ENCODE data around the gene WNT2. TPM values are rescaled to one million over a fixed set of nuclear protein-coding genes. Genes with fewer than 3 reads are reported as not detected.

Gene WNT2
- total and polyA plus RNA-seq, 2 experiments from 2014 or later: 260 to 378 TPM

DNA sequence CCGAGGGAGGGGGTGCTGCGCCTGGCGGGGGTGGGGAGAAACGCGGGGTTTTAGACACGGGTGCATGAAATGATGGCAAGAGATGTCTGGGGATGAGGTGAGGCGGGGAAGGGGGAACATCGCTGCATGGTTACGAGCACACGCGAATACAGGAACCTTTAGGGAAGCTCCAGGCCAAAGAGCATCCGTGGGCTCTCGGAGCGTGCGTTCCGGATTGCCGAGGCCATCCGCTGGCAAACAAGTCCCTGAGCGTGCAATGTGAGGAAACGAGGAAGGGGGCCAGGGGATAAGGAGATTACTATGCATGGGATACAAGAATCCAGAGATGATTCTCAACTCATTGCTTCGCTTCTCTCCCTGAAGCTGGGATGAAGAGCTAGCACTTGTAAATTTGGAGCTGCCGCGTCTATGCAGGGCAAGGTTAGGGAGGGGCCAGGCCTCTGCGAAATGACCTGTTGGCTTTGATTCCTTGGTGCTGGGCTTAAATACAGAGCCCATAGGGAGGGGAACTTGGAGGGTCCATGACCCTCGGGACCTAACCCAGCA lies 520 bp upstream of the WNT2 start:
- Histone ChIP-seq H3K9me3 (ENCODE audit: low read depth) (no peaks in the 10 kb centered on the region), H3K4me3 (peak overlapping the region; percentile 63), H3K4me1 (ENCODE audit: low read depth) (peaks cover 32% of the 10 kb centered on the region), H3K36me3 (peaks cover 18% of the 10 kb centered on the region), H3K27ac (peak overlapping the region; percentile 93), H3K27me3 (no peaks in the 10 kb centered on the region)
- TF ChIP-seq, protein P1, sequence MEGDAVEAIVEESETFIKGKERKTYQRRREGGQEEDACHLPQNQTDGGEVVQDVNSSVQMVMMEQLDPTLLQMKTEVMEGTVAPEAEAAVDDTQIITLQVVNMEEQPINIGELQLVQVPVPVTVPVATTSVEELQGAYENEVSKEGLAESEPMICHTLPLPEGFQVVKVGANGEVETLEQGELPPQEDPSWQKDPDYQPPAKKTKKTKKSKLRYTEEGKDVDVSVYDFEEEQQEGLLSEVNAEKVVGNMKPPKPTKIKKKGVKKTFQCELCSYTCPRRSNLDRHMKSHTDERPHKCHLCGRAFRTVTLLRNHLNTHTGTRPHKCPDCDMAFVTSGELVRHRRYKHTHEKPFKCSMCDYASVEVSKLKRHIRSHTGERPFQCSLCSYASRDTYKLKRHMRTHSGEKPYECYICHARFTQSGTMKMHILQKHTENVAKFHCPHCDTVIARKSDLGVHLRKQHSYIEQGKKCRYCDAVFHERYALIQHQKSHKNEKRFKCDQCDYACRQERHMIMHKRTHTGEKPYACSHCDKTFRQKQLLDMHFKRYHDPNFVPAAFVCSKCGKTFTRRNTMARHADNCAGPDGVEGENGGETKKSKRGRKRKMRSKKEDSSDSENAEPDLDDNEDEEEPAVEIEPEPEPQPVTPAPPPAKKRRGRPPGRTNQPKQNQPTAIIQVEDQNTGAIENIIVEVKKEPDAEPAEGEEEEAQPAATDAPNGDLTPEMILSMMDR (IDR thresholded peaks at IDR 0.05; ENCODE audit: low read depth, low read length): no peak
- peak; percentile 36 to 42 for DNase-seq (ENCODE audit: low read depth in 1 of 2, low spot score in 1 of 2)

DNA sequence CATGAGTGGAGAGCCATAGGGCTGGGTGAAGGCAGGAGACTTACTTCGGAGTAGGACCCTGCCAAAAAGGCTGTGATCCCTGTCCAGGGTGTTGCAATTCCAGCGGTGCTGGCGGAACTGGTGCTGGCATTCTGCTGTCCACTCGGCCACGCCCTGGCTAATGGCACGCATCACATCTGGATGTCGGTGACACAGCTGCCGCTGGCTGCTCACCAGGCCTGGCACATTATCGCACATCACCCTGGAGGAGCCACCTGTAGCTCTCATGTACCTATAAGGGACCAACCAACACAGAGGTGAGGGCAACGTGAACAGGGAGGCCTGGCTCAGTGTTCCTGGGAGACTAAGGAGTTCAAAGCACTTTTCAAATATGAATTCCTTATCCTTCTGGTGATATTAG lies 2.3 kb downstream of the WNT2 start:
- Histone ChIP-seq H3K27ac (peak overlapping the region; percentile 93), H3K27me3 (no peaks in the 10 kb centered on the region), H3K9me3 (ENCODE audit: low read depth) (no peaks in the 10 kb centered on the region), H3K4me3 (peak overlapping the region; percentile 63), H3K36me3 (peaks cover 44% of the 10 kb centered on the region), H3K4me1 (ENCODE audit: low read depth) (peaks cover 58% of the 10 kb centered on the region)
- no peak for DNase-seq (ENCODE audit: low read depth in 1 of 2, low spot score in 1 of 2)
- TF ChIP-seq, protein P1 (IDR thresholded peaks at IDR 0.05; ENCODE audit: low read depth, low read length): no peak

DNA sequence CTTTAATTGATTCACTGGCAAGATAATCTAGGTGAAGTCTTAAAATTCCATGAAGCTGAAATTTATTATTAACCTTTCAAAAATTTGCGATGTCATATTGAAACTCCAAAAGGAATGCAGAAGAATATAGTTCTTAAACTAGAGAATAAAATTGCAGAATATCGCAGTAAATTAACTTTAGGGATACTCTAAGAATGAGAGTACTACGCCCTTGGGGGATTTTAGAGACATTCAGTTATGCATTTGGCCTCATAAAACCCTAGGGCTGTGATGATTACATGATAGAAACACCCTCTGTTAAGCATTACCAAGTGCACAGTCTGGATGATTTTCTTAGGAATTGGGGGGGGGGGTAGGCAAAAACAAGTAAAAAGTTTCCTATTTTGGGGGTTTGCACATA lies 3.7 kb downstream of the WNT2 start:
- no peak for DNase-seq (ENCODE audit: low read depth in 1 of 2, low spot score in 1 of 2)
- peaks cover 55% of the 10 kb centered on the region for H3K36me3 ChIP-seq
- H3K27ac ChIP-seq: no peak overlapping the region
- H3K4me1 ChIP-seq (ENCODE audit: low read depth): peaks cover 65% of the 10 kb centered on the region
- no peaks in the 10 kb centered on the region for H3K9me3 ChIP-seq (ENCODE audit: low read depth)
- H3K27me3 ChIP-seq: no peaks in the 10 kb centered on the region
- H3K4me3 ChIP-seq: peak overlapping the region; percentile 3
- TF ChIP-seq, protein P1 (IDR thresholded peaks at IDR 0.05; ENCODE audit: low read depth, low read length): no peak

DNA sequence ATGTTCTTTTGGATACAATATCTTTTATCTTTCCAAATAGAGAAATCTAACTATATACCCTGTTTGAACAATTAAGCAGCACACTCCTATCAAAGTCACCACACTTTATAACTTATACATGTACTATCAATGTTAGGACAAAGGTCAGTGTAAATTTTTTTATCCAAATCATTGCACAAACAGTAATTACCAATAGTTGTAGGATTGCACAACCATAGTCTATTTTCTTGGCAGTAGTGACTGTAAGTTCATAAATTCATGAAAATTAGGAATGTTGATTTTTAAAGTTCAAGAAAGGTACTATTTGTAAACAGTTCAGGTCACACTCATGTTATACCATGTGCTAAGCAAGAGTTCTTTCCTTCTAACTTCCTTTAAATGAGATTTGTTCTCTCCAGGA lies 9.3 kb downstream of the WNT2 start:
- Histone ChIP-seq H3K36me3 (peaks cover 68% of the 10 kb centered on the region), H3K4me3 (no peak overlapping the region), H3K9me3 (ENCODE audit: low read depth) (no peaks in the 10 kb centered on the region), H3K27ac (peak overlapping the region; percentile 44), H3K4me1 (ENCODE audit: low read depth) (peaks cover 63% of the 10 kb centered on the region), H3K27me3 (no peaks in the 10 kb centered on the region)
- DNase-seq (ENCODE audit: low read depth in 1 of 2, low spot score in 1 of 2): no peak
- TF ChIP-seq, protein P1 (IDR thresholded peaks at IDR 0.05; ENCODE audit: low read depth, low read length): no peak

DNA sequence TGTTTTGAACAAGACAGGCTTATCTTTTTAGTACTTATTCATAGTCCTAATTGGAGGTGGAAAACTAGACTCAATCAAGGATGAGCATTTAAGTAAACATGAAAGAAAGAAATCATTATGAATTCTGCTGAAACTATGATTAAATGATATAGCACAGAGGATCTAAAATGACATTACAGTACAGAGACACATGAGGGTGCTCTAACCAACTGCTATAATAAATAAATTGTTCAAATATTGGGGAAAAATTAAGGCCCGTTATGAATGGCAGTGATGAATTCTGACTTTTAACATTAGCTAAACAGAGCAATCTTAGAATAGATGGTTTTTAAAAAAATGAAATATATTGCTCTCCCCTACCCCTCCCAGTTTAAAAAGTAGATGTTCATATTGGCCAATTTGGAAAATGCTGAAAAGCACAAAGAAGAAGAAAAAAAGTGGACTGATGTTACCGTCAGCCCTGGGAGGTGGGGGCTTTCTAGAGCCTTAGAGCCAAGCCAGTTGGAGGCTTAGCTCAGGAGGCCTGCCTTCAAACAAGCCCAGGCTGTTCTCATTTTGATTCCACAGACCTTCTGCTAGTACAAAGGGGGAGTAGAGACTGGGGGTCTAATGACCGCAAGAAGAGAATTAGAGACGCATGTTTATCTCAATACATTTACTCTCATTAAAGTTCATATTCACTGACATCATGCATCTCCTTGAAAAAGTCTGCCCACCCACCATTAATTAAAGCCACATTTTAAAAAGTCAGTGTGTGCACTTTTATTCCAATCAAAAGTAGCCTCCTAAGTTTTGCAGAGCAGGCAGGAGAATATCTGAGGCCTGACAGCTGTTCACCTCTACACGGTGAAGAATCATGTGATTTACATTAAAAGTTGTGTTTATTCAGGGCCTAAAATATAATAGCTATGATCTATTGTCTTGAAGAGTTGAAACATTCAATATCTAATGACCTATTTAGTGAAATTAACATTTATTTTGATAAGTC lies 10.0 kb downstream of the WNT2 start:
- Histone ChIP-seq H3K27ac (peak overlapping the region; percentile 44), H3K4me1 (ENCODE audit: low read depth) (peaks cover 63% of the 10 kb centered on the region), H3K36me3 (peaks cover 67% of the 10 kb centered on the region), H3K9me3 (ENCODE audit: low read depth) (no peaks in the 10 kb centered on the region), H3K27me3 (no peaks in the 10 kb centered on the region), H3K4me3 (no peak overlapping the region)
- TF ChIP-seq, protein P1 (IDR thresholded peaks at IDR 0.05; ENCODE audit: low read depth, low read length): peak; percentile 32
- DNase-seq (ENCODE audit: low read depth in 1 of 2, low spot score in 1 of 2): peak in 1 of 2 donors; percentile 10

All from cardiac muscle cell (in vitro differentiated cells and primary cell).